ENCODE results near the gene HYCC2. TPM values are rescaled to one million over a fixed set of nuclear protein-coding genes. Genes with fewer than 3 reads are reported as not detected.
"Not testable (repeated sequence)": the region's sequence is repeated elsewhere in the genome, so short reads cannot be mapped to it uniquely, and the experiment has no call there.

Gene HYCC2
- 6.6 and 9.3 TPM in 2 replicates for total RNA-seq (2014; rRNA removed; shearing (Covaris generic))

DNA sequence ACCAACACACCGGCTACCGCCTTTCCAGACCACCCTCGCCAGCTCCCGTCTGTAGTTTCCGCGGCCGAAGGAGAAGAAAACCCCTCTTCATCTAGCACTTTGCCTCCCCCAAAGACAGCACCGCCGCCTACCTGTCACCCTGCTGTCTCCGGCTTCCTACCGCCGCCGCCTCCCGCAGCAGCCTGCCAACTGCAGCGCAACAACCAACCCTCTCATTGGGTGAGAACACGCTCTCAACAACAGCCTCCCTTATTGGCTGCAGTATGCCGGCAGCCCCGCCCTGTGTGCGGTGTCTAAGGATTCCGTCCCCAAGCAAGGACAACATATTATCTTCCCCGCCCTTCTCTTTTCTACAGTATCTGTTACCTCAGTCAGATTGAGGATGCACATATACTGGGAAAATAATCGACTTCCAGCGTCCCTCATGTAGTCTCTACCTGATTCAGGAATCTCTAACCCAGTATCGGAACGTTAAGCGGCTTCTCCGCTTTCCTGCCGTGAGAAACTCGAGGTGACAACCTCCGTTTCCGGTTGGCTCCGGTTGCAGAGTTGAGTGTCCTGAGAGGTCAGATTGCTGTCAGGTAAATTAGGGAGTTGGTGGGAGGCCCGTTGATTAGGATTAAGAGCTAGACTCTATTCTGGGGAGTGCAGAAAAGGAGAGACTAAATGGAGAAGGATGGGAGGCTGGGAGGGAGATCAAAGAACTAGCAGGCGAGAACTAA is at the start of gene HYCC2, which contains the start of gene NDUFB3:
Gene HYCC2 (minus strand): TSS at position 193 of the 722 bp plus-strand sequence. CDS start 47,662 bp downstream, outside the sequence.
Gene NDUFB3 (plus strand): TSS at position 523 of the 722 bp plus-strand sequence. CDS start 6,882 bp downstream, outside the sequence.
- peak within 1 kb of the TSS; percentile 93 for H3K27ac ChIP-seq
- peak within 1 kb of the TSS; percentile 81 for H3K4me3 ChIP-seq
- no peaks in the 10 kb centered on the region for H3K36me3 ChIP-seq
- no peaks in the 10 kb centered on the region for H3K27me3 ChIP-seq
- DNase-seq = peak; percentile 90 to 96
- 0 out of 2 replicates have a peak, but pooled peaks cover 3% of the 10 kb centered on the region for H3K4me1 ChIP-seq
- H3K9me3 ChIP-seq (replicated peaks) = no peaks in the 10 kb centered on the region

DNA sequence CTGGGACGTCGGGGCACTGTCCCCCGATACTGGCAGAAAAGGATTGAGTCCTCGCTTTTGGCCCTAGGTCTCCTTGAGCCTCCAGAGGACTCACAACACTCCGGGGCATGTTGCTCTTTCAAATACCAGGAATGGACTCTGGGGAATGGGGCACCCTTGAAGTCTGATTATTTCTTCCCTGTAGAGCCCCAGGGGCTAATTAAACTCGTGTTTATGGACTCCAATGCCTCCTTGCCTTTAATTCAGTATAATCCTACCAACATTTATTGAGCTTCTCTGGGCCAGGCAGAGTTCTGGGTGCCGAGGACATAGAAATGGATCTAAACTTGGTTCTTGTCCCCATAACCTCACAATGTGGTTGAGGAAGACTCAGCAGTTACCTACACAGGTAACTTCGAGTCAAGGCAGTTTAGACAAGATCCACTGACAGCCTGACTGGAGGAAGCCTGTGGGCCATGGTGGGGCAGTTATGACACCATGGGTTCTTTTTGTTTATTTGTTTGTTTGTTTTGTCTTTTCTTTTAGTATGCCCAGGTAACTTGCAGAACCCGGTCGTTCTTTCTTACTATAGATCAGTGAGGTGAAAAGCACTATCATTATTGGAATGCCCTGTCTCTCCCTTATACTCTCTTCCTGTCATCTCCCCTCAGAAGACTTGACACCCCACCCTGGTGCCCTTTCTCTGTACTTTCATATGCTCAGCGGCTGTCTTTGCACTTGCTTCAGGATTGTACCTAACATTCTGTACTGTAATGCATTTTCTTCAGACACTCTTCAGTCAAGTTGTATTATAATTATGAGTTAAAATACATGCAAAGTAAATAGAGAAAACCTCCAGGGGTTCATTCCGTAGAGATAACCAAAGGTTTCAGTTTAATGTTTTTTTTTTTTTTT is 47.7 kb upstream of the HYCC2 start:
- Histone ChIP-seq H3K27ac (peak overlapping the region; percentile 88), H3K36me3 (no peaks in the 10 kb centered on the region), H3K27me3 (no peaks in the 10 kb centered on the region), H3K4me1 (peaks cover 20% of the 10 kb centered on the region), H3K4me3 (peak overlapping the region; percentile 64), H3K9me3 (replicated peaks) (no peaks in the 10 kb centered on the region)
- DNase-seq = no peak

GRCh38 chr2:201118121-201118960 is 46.9 kb upstream of the HYCC2 start:
- Histone ChIP-seq H3K9me3 (replicated peaks) (no peaks in the 10 kb centered on the region), H3K4me1 (peaks cover 15% of the 10 kb centered on the region), H3K27me3 (no peaks in the 10 kb centered on the region), H3K4me3 (peak overlapping the region; percentile 64), H3K27ac (peak overlapping the region; percentile 88), H3K36me3 (no peaks in the 10 kb centered on the region)
- DNase-seq = peak; percentile 99

GRCh38 chr2:201117735-201118094 is 46.2 kb upstream of the HYCC2 start:
- H3K9me3 ChIP-seq (replicated peaks); DNase-seq; H3K27me3 ChIP-seq; H3K36me3 ChIP-seq: not testable (repeated sequence)
- H3K27ac ChIP-seq = peak overlapping the region; percentile 88
- H3K4me1 ChIP-seq = peaks cover 11% of the 10 kb centered on the region
- H3K4me3 ChIP-seq = peak overlapping the region; percentile 64

- H3K4me3 ChIP-seq = peak overlapping the region; percentile 64
- no peaks in the 10 kb centered on the region for H3K9me3 ChIP-seq (replicated peaks)
- H3K4me1 ChIP-seq = peaks cover 11% of the 10 kb centered on the region
- no peaks in the 10 kb centered on the region for H3K27me3 ChIP-seq
- H3K27ac ChIP-seq = peak overlapping the region; percentile 88
- no peaks in the 10 kb centered on the region for H3K36me3 ChIP-seq
- peak in 1 of 2 experiments; percentile 24 for DNase-seq
Observed at GRCh38 chr2:201116959-201117734, 45.7 kb upstream of the HYCC2 start.

DNA sequence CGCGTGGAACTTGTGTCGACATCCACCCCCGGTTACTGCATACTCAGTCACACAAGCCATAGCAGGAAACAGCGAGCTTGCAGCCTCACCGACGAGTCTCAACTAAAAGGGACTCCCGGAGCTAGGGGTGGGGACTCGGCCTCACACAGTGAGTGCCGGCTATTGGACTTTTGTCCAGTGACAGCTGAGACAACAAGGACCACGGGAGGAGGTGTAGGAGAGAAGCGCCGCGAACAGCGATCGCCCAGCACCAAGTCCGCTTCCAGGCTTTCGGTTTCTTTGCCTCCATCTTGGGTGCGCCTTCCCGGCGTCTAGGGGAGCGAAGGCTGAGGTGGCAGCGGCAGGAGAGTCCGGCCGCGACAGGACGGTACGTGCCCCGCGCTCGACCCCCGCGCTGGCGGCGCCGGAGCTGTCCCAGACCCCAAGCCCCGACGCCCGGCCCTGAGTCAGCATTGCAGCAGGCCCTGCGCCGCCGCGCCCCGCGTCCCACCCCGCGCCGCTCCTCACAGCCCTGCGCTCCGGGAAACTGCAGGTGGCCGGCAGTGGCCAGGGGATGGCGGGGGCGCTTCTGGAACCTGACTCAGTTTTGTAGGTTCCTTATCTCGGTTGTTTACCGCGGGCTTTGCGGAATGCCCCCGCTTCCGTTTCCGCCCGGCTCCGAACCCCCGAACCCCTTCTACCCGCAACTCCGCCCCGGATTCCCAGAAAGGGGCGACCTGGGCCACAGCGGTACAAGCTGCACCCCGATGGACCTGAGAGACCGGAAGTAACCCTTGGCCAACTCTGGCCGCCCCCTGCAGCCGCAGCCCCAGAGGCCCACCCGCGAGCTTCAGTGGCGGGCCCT is 44.9 kb upstream of the HYCC2 start, which contains the start of gene CFLAR:
Gene CFLAR (plus strand): TSS at position 50 of the 844 bp plus-strand sequence. CDS start 13,702 bp downstream, outside the sequence.
- DNase-seq = peak; percentile 50 to 61
- Histone ChIP-seq H3K4me3 (peak within 1 kb of the TSS; percentile 64), H3K27me3 (no peaks in the 10 kb centered on the region), H3K9me3 (replicated peaks) (no peaks in the 10 kb centered on the region), H3K4me1 (peaks cover 11% of the 10 kb centered on the region), H3K36me3 (no peaks in the 10 kb centered on the region), H3K27ac (peak within 1 kb of the TSS; percentile 88)

DNA sequence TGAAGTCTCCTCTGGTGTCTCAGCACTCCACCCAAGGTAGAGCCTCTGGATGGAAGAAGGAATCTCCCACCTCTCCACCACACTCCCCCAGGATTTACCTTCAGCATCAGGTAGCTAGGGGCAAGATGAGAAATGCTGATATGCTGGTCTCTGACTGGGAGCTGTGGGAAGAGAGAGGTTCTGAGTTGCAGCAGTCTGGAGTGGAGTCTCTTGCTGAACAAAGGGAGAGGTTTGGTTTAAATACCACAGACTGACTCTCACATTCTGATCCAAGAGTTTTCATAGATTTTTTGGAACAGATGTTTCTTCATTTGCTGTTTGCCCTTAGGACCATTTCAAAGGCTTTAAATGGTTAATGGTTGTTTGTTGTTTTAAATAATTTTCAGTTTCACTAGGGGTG is 43.4 kb upstream of the HYCC2 start:
- no peaks in the 10 kb centered on the region for H3K27me3 ChIP-seq
- no peak overlapping the region for H3K4me3 ChIP-seq
- H3K9me3 ChIP-seq (replicated peaks) = no peaks in the 10 kb centered on the region
- H3K27ac ChIP-seq = peak overlapping the region; percentile 28; the same call in 1 of the 2 replicates
- H3K4me1 ChIP-seq = peaks cover 17% of the 10 kb centered on the region
- peak in 1 of 2 experiments; percentile 62 for DNase-seq
- no peaks in the 10 kb centered on the region for H3K36me3 ChIP-seq

DNA sequence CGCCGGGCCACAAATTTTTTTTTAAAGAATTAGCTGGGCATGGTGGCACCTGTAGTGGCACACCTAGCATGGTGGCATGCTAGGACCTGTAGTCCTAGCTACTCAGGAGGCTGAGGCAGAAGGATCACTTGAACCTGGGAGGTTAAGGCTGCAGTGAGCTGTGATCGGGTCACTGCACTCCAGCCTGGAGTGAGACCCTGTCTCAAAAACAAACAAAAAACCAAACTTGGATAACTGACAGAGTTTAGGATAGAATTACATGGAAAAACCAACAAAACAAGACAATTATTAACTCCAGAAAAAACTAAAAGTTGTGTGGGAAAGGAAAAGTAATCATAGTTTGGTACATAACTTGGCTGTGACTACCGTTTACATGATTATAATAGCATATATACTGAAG is 42.9 kb upstream of the HYCC2 start:
- no peak overlapping the region for H3K4me3 ChIP-seq
- H3K27me3 ChIP-seq = no peaks in the 10 kb centered on the region
- no peaks in the 10 kb centered on the region for H3K9me3 ChIP-seq (replicated peaks)
- DNase-seq = no peak
- H3K36me3 ChIP-seq = no peaks in the 10 kb centered on the region
- peaks cover 17% of the 10 kb centered on the region for H3K4me1 ChIP-seq
- H3K27ac ChIP-seq = peak overlapping the region; percentile 28; the same call in 1 of the 2 replicates

DNA sequence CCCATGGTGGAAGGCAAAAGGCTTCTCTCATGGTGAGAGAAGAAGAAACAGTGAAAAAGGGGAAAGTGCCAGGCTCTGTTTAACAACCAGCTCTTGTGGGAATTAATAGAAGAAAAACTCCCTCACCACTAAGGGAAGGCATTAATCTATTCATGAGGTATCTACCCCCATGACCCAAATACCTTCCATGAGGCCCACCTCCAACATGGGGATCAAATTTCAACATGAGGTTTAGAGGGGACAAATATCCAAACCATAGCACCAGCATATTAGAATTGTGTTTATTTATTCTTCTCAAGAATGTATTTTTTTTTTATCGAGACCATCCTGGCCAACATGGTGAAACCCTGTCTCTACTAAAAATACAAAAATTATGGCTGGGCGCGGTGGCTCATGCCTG is 39.6 kb upstream of the HYCC2 start:
- Histone ChIP-seq H3K4me3 (no peak overlapping the region), H3K4me1 (peaks cover 15% of the 10 kb centered on the region), H3K9me3 (replicated peaks) (no peaks in the 10 kb centered on the region), H3K27ac (no peak overlapping the region), H3K27me3 (no peaks in the 10 kb centered on the region), H3K36me3 (no peaks in the 10 kb centered on the region)
- DNase-seq = peak in 1 of 2 experiments; percentile 66

GRCh38 chr2:201110615-201111014 is 39.1 kb upstream of the HYCC2 start:
- H3K4me1 ChIP-seq = peaks cover 15% of the 10 kb centered on the region
- H3K4me3 ChIP-seq = no peak overlapping the region
- no peak overlapping the region for H3K27ac ChIP-seq
- 0 out of 2 replicates have a peak, but pooled peaks cover 3% of the 10 kb centered on the region for H3K9me3 ChIP-seq (replicated peaks)
- DNase-seq = no peak
- no peaks in the 10 kb centered on the region for H3K36me3 ChIP-seq
- no peaks in the 10 kb centered on the region for H3K27me3 ChIP-seq

GRCh38 chr2:201109186-201109585 is 37.7 kb upstream of the HYCC2 start:
- H3K4me3 ChIP-seq = no peak overlapping the region
- no peaks in the 10 kb centered on the region for H3K27me3 ChIP-seq
- no peaks in the 10 kb centered on the region for H3K36me3 ChIP-seq
- H3K27ac ChIP-seq = no peak overlapping the region
- 0 out of 2 replicates have a peak, but pooled peaks cover 3% of the 10 kb centered on the region for H3K9me3 ChIP-seq (replicated peaks)
- peaks cover 7% of the 10 kb centered on the region; the same call in 1 of the 2 replicates for H3K4me1 ChIP-seq
- DNase-seq = no peak

DNA sequence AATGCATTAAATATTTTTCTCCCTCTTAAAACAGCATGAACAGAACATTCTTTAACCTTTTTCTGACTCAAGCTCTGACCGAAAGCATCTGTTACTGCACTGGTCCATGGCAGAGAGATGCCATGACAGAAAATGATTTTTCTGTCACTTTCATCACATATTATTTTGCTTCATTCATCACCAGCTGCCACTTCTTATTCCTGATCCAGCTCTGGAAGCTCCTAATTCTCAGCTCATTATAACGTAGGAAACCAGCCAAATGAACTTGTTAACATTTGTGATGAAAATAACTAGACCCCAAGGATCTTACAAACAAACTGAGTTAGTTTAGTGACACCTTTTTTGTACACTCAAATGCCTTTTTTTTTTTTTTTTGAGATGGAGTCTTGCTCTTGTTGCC is 36.9 kb upstream of the HYCC2 start:
- Histone ChIP-seq H3K9me3 (replicated peaks) (0 out of 2 replicates have a peak, but pooled peaks cover 3% of the 10 kb centered on the region), H3K4me1 (peaks cover 7% of the 10 kb centered on the region; the same call in 1 of the 2 replicates), H3K27me3 (no peaks in the 10 kb centered on the region), H3K4me3 (no peak overlapping the region), H3K27ac (no peak overlapping the region), H3K36me3 (no peaks in the 10 kb centered on the region)
- DNase-seq = no peak

DNA sequence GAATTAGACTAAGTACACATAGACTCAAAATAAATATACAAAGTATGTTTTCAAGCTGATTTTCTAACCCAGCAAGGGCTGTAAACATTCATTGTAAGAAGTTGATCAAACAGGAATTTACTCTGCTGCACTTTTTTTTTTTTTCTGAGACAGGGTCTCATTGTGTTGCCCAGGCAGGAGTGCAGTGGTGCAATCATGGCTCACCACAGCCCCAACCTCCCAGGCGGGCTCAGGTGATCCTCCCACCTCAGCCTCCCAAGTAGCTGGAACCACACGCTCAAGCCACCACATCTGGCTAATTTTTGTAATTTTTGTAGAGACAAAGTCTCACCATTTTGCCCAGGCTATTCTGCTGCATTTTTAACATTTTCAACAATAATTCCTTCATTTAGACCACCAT is 36.2 kb upstream of the HYCC2 start:
- Histone ChIP-seq H3K4me3 (no peak overlapping the region), H3K4me1 (peaks cover 7% of the 10 kb centered on the region; the same call in 1 of the 2 replicates), H3K36me3 (no peaks in the 10 kb centered on the region), H3K27ac (no peak overlapping the region), H3K9me3 (replicated peaks) (0 out of 2 replicates have a peak, but pooled peaks cover 3% of the 10 kb centered on the region), H3K27me3 (no peaks in the 10 kb centered on the region)
- DNase-seq = no peak
